Activated T-cell treated with anti-CD3 and anti-CD28 coated beads for 24 hours (primary cell): Measurements from ENCODE around the gene APOL4.
A peak's percentile ranks its signal among the peaks of the same experiment; 100 is the strongest.
"Not testable (repeated sequence)": the region's sequence is repeated elsewhere in the genome, so short reads cannot be mapped to it uniquely, and the experiment has no call there.

ENCODE experiments used
- DNase-seq: peaks from one replicate; pipeline ENCODE4 v3.0.0-alpha.2; 2020; ENCODE audit warnings: low read depth

The APOL4 gene

DNA sequence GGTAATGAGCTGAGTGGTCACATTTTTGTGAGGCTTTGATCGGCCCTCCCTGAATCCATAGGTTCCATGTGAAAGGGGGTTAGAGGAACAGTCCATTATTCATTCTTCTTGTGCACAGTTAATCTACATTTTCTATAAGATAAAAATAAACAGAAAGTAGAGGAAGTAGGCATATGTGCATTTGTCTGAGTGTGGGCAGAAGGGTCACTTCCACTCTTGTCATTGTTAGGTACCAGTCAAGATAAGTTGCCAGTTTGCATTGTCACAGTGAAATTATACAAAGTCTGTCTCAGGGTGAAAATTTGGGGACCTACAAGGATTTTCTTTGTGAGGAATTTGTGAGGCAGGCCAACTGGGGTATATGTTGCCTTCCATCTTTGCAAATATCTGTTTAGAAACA is 4.6 kb upstream of the APOL4 start:
- DNase-seq: no peak

DNA sequence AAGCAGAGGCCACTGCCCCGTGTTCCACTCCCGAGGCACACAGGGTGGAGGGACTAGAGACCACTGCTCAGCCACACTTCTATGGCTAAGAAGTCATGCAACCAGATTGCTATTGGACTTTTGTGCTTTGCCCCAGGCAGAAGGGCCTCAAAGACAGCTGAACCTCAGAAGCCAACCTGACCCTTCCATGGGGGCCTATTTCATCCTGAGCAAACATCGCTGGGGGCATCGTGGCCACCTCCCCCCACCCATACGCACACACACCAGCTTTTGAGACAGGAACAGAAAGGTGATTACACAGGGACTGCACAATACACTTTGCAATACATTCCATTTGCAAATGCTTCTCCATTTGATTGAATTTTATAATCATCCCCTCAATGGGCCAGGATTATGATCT is 4.0 kb upstream of the APOL4 start:
- not testable (repeated sequence) for DNase-seq

DNA sequence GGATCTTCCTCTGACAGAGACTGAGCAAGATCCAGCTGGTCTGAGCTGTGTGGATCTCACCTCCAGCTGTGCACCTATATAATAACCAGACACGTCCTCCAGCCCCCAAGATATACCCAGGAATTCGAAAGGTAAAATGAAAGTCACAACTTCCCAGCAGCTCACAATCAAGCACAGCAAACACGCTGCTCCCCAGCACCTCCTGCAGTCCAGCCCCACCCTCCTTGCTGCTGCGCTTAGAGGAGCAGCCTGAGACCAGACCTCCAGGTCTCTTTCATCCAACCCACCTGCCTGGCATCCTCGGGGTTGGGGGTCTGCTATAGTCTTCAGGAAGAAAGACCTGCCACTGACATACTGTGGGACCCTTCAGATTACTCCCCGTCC is 3.0 kb upstream of the APOL4 start:
- no peak for DNase-seq

DNA sequence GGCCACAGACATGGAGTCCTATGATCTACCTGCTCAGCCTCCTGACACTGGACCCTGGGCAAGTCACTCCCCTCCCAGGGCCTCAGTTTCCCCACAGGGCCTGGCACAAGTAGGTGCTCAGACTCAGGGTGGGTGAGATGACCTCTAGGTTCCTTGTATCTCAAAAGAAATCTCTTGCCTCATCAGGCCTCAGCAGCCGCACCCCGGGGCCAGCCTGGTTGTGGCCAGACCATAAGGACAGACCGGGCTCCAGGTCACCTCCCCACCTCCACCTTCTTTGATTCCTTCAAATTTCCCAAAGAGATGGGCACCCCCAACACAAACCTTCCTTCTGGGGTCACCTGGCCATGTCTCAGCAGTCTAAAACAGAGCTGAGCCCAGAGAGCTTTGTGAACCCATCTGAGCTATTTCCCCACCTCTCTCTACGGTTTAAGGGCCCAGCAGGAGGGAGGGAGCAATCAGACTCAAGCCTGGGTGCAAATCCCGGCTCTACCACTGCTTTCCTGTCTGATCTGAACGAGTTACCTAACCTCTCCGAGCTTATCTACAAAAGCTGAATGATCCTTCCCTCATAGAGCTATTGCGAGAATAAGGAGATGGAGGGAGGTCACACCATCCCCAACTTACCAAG is 2.5 kb upstream of the APOL4 start:
- DNase-seq: no peak

DNA sequence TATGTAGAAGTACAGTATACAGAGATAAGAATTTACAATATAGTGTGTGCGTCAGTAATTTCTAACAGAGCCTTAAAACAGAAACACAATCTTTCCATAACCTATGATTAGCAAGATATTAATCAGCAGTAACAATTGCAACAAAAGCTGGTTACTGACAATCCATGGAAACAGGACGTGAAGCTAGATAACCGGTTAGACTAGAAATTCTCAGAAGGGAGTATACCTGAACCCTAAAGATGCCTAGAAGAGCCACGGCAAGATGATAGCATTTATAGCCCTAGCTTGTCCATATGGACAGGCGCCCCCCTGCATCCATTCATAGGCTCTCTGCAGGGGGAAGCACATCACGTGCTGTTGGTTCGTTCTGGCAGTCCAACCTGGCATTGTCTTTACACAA is 1.8 kb upstream of the APOL4 start:
- DNase-seq: not testable (repeated sequence)

DNA sequence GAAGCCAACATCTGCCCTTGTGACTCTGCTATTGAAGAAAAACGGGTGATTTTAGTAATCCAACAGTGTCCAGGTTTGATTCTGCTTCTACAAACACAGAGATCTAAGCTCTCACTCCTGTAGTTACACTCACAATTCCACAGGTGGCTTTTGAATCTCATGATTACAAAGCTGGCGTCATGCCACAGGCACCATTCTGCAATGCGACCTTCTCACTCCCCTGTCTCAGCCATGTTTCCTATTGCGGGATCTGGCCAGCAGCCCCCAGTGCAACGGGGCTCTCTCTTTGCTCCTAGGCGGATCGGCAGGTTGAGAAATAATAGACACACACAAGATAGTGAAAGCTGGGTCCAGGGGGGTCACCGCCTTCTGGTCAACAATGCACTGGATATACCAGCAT is 1.3 kb upstream of the APOL4 start:
- not testable (repeated sequence) for DNase-seq

DNA sequence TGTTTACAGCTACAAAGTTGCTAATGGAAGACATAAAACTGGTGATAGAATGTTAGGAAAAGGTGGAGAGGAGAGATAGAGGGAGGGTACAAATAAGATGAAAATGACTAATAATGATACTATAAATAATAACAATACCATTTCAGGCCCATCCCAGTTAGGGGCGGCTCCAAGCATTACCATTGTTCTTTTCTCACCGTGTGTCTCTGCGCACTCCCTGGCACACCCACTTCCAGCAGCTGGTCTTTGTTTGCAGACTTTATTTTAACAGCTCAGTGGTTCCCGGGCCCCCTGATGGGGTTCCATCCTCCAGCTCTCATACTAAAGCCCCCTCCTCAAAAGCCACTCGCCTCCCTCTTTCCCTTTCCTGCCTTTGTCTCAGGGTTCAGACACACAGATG is 584 bp downstream of the APOL4 start:
- DNase-seq: not testable (repeated sequence)

DNA sequence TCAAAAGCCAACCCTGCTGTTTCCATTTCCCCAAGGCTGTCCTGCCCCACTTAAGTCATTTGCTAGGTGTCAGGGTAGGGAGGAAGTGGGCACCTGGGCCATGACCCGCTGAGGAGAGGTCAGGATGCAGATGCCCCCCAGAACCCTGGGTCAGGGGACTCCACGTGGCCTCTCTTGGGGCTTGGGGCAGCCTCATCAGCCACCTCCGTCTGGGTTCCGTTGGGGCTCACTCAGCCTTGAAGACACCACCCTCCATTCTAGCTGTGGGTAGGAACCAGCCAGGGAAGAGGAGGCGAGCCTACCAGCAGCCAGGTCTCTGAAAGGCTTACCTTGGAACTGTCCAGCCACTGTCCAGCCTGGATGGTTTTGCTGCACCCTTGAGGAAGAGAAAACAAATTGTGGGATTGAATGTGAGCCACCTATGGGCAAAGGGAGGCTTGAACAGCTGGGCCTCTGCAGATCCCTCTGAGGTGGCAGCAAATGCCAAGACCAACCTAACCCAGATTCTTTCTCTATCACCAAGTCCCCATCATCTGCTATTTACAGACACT is 2.5 kb downstream of the APOL4 start:
- no peak for DNase-seq

DNA sequence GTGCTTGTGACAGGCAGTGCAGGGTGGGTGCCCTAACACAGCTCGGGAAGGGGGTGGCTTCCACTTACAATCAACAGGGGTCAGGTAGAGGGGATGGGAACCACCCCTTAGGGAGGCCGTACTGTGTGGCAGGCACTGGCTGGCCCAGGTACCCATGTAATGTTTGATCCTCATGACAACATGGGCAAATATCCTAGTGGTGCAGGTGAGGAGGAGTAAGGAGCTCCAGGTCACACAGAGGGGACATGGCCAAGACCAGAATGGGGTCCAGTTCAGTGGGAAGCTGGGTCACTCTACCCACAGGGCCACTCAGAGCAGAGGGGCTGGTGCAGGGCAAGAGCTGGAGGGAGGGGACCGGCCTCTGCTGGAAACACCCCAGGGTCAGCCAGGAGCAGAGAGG is 3.1 kb downstream of the APOL4 start:
- no peak for DNase-seq

DNA sequence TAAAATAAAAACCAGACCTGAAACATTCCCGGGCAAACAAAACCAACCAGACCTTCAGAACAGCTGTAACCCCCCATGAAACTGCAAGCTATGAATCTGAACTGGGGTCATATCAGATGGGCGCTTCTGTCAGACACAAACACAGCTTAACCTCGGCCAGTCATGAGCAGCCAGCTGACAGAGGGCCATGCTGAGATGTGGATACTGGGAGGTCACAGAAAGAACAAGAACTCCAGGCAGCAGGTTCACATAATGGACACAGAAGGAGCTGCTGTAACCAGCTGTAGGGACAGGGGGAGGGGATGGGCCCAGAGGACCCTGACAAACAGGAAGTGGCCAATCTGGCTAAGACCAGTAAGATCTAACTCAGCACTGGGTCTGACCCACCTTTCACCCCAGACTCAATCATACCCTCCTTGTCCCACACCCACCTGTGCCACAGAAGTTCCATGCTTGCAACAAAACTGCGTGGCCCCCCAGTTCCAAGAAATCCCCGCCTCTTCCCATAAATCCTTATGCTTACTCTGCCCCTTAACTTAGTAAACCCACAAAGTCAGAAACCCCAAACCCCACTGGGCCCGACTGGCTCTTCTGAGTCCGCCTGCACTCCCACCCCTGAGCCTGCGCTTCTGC is 4.0 kb downstream of the APOL4 start:
- DNase-seq: no peak

DNA sequence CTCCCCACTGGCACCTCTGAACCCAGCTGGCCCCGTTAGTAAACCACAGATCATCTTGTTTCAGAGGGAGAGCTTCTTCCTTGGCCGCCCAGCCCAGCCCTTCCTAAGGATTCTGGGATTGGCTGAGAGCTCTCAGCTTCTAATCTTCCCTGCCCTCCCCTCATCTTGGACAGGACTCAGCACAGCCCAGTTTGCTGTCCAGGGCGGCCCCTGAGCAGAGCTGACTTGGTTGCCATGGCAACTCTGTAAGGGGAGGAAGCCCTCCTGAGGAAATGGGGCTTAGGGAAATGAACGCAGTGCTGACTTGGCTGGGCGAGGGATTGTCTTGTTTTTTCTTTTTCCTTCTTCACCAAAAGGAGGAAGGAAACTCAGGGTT is 4.6 kb downstream of the APOL4 start:
- DNase-seq: no peak

DNA sequence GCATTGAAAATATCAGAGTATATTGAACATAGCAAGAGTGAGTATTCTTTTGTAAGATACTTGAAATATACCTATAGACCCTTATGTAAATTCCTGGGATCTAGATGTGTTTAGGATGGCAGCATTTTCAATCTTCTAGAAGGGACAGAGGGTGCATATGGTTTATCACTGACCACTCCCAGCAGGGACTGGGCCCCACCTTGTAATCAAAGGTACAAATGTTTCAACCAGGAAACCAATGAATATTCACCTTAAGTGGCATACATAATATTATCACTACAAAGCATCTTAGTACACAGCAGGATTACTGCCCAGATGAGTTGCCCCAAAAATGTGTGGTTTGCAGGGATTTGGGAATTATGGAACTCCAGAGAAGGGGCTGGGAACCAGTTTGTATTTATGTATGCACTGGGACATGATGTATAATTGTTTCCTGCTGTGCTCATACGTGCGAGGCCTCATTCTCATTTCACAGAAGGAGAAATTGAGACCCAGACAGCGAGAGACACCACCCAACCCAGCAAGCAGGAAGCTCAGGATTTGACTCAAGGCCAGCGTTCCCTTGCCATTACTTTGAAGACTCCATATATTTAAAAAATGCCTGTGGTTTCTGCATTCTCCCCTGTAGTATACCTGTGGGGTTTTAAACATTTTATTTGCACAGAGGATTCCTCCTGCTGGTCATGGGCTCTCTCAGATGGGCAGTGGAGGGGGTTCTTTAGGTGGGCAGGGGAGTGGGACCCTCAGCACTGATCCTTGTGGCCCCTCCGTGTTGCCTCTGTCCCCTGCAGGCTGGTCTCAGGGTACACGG is 5.2 kb downstream of the APOL4 start:
- DNase-seq: no peak

DNA sequence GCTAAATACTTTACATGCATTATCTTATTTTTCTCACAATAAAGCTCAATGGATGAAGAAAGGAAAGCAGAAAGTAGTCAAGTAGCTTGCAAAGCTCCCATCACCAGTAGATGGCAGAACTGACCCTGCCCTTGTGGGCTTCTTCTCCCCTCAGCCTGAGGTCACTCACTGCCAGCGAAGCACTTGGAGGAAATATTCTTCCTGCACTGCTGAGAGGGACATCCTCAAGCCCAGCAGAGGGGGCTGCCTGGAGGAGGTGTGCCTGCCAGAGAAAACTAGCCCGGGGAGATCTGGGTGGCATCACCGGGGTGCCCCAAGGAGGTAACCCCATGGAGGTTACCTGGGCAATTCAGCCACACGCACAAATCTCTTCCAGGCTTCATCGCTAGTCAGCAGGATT is 6.6 kb downstream of the APOL4 start:
- DNase-seq: peak; percentile 24

DNA sequence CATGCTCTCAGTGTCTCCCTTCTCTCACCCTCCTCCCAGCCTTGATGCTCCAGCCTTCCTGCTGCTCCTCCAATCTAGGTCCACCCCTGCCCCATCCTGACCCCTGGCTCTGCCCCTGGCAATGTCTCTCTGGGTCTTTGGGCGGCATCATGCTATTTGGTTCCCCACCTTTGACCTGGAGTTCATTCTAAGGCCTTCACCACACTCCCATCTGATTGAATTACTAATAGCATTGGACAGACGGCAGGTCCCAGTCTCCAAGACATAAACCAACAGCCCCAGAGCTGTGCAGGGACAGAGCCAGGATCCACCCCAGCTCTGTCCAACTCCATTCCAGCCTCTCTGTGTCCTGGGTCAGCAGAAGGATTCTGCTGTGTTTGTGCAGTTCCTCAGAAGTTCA is 7.2 kb downstream of the APOL4 start:
- DNase-seq: no peak

DNA sequence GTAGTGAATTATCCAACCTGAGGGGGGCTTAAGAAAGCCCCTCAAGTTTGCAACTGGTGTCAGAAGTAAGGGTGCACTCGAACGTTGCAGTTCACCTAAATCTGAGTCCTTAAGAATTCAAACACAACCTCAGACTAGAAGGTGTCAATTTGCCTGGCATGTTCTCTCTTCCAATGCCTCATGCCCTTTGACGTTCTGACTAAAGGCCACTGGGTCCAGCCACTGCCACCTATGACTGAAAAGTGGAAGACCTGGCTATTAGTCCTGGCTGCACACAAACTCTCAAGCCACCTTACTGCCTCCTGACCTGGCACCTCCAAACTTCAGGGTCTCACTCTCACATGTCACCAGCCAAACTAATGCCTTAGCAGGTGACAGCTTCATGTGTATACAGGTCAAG is 8.0 kb downstream of the APOL4 start:
- no peak for DNase-seq

DNA sequence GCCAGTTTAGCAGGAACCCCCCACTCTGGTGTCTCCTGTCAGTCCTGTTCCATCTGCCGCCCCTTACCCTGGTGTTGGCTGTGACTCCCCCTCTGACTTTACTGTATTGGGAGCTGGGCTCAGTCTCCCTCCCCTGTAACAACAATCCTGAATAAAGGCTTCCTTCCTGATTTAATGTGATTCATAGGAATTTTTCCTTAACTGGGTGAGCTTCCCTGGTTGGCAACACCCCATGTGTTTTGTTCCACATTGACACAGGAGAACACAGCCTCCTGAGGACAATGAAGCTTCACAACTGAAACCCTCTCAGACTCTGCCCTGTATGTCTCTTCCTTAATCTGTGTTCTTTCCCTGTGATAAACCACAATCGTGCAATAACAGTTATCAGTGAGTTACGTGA is 8.4 kb downstream of the APOL4 start:
- DNase-seq: no peak

DNA sequence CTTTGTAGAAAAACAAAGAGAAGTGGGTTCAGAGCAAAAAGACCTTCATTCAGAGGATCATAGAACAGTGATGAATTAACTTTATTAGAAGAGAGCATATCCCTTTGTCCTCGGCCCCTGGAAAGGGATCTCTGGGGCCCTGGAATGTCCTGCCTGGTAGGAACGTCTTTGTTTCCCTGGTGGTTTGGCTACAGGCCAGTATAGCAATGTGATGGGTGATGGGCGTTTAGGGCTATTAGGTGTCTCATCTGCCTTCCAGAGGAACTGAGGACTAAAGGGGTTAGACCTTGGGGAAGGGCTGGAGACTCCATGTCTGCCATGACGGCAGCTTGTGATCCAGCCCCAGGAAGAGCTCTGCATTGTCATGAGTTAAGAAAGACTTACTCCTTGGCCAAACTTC is 9.1 kb downstream of the APOL4 start:
- DNase-seq: no peak

DNA sequence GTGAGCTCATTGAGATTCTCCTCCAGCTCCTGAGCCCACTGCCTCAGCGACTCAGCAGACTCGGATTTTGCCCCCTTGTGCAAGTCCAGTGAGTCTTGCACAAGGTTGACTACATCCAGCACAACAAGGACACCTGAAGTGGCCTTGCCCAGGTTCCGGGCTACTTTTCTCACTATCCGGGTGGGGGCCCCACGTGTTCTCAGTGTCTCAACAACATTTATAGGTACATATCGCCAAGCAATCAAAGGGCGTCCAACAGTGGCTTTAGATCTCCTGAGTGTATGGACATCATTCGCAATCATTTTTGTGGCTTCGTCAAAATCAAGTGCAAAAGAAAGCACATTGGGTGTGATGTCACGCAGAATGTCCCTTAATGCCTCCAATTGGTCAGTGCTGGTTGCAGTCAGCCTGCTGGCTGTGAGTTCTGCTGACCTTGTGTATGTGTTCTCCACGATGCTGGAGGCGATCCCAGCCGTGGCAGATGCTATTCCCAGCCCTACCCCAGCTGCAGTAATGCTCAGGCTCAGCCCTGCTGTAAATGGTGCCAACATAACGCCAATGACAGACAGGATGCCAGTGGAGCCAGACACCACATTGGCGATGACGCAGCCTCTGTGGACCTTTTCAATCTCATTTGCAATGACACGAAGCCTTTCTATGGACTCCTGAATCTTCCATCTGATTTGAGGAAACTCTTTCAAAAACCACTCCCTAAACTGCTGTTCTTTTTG is 10.3 kb downstream of the APOL4 start:
- no peak for DNase-seq

DNA sequence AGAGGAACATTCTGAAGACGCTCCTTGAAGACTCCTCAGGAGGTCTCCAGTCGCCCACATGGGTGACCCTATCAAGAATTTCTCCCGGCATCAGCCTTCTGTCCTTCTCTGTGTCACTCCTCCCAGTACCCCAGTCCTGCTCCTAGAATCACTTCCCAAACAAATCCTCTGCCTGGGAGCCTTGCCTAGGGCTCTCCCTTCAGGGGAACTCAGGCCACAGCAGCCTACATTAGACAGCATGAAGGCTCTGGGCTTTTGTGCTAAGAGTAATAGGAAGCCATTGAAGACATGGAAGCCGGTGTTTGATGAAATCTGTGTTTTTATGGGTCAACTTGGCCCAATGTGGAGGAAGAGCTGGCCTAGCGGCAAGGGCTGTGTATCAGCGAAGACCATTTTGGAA is 13.7 kb downstream of the APOL4 start:
- DNase-seq: not testable (repeated sequence)

DNA sequence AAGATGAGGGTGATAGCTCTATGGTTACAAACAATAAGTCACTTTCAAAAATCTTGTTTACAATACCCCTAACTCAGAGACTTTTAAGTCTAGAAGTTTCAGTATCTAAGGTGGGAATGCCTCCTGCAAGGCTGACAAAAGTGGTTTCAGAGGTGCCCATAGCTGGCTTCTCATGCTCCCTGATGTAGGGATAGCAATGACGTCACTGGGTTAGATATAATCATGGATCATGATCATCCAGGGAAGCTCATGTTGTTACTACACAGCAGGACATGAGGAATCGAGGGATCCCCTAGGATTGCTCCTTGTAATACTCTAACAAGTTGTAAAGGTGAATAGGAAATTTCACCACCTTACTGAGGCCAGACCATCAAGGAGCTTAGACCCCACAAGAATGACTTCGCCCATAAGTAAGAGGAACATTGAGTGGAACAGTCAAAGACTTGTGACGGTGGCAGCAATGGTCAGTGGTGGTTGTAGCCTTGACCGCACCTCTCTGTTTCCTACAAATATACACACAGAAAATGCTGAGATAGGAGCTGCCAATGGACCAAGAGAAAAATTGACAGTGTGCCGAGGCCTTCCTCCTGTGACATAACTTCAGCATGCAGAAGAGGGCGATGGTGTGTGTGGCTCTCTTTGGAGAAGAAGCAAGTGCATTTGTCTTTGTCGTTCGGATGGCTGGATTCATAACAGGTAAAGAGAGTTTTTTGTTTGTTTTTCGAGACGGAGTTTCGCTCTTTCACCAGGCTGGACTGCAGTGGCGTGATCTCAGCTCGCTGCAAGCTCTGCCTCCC is 15.6 kb downstream of the APOL4 start:
- DNase-seq: no peak

DNA sequence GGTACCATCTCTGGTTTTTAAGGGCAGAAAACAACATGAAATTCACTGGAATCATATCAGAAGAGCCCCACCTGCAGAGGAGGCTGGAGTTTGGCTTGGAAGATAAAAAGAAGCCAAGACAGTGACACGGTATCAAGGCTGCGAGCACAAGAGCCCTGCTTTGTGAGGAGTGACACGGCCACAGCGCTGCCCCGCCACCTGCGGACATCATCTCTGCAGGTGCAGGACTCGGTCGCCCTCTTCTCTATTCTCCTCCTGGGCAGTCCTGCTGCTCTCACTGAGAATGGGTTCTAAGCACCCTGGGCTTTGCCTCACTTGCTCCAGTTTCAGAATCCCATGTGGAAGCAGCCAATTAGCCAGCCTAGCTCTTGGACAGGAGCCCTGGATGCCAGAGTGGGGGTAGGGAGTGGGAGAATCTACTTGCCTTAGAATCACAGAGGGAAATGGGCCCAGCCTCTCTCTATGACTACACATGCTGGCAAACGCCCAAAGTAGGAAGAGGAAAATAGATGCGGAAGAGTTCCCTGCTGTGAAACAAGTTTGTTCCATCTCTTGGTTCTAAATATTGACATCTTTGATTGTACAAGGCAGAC is 17.1 kb downstream of the APOL4 start:
- DNase-seq: no peak
